GM21423 (cell line): ENCODE data around the gene ST6GALNAC2.
"Not testable (repeated sequence)": the region's sequence is repeated elsewhere in the genome, so short reads cannot be mapped to it uniquely, and the experiment has no call there.

Source experiments
- ATAC-seq: cut with Tn5 transposase; IDR thresholded peaks from one replicate; pipeline ENCODE4 v1.9.1; 2021; ENCODE audit warnings: mild to moderate bottlenecking, moderate library complexity; ENCODE audit not compliant: unreplicated experiment

Gene ST6GALNAC2

GRCh38 chr17:76572201-76572910, 13.3 kb downstream of the ST6GALNAC2 start:
- ATAC-seq = no peak

DNA sequence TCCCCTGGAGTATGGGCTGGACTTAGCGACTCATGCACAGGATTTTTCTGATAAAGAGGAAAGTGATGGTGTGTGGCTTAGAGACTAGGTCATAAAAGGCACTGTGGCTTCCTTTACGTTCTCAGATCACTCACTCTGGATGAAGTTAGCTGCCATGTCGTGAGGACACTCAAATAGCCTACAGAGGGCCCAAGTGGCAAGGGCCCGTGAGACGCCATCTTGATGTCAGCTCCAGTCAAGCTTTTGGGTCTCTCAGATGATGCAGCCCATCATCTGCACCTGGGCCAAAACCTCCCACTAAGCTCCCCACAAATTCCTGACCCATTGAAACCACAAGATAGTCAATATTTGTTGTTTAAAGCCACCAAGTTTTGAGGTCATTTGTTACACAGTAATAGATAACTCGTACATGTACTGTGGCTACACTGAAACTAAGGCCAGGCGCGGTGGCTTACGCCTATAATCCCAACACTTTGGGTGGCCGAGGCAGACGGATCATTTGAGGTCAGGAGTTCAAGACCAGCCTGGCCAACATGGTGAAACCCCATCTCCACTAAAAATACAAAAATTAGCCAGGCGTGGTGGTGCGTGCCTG, 14.7 kb downstream of the ST6GALNAC2 start:
- no peak for ATAC-seq

GRCh38 chr17:76570457-76570856, 15.2 kb downstream of the ST6GALNAC2 start:
- ATAC-seq = no peak

GRCh38 chr17:76569607-76570279, 15.9 kb downstream of the ST6GALNAC2 start:
- ATAC-seq = no peak

- no peak for ATAC-seq
Measured at GRCh38 chr17:76568811-76569221, 16.8 kb downstream of the ST6GALNAC2 start.

DNA sequence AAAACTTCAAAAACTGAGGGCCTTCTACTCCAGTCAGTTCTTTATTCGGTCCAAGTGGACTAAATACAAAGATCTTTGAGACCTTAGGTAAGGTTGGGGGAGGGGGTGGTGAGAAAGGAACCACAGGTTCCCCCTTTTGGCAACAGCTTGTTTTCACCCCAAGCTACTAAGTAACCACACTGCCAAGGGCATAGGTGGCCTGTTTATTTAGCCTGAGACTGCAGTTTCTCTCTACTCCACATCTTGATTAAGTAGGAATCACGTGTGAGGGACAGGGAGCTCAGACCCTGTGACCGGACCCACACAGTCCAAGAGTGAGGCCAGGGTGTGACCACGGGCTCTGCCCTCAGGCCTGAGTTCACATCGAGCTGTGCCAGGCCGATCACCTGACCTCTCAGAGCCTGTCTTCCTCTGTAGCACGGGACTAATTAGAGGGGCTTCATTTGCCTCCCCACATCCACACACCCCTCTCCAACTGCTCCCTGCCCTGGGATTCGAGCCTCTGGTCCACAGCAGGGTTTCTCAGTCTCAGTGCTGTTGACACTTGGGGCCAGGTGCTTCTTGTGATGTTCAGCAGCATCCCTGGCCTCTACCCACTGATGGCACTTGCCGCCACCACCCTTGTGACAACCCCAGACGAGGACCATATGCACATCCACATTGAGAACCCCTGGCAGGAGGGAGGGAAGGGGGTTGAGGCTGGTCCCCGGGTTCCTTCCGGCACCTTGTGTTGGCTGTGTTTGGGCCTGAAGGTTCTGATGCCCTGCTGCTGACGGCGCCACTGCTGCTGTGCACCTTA, 17.8 kb downstream of the ST6GALNAC2 start:
- no peak for ATAC-seq

DNA sequence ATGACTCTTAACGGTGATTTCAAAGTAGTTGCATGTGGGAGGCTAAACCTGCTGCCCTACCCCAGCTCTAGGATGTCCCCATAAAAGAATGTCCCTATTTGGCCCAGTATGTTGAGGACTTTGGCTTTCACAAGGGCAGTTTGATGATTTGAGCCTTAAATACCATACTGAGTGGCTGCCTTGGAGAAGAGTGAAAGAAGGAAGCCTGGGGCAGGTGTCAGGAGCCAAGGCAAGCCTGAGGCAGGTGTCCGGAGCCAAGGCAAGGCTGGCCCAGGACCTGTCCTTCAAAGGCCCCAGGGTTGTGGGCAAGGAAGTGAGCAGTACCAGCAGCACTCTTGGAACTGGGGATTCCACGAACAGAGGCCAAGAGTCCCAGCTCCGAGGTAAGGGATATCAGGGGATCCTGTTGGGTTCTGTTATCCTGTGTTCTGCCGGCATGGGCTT, 18.6 kb downstream of the ST6GALNAC2 start:
- no peak for ATAC-seq

GRCh38 chr17:76566613-76566943, 19.1 kb downstream of the ST6GALNAC2 start:
- no peak for ATAC-seq

DNA sequence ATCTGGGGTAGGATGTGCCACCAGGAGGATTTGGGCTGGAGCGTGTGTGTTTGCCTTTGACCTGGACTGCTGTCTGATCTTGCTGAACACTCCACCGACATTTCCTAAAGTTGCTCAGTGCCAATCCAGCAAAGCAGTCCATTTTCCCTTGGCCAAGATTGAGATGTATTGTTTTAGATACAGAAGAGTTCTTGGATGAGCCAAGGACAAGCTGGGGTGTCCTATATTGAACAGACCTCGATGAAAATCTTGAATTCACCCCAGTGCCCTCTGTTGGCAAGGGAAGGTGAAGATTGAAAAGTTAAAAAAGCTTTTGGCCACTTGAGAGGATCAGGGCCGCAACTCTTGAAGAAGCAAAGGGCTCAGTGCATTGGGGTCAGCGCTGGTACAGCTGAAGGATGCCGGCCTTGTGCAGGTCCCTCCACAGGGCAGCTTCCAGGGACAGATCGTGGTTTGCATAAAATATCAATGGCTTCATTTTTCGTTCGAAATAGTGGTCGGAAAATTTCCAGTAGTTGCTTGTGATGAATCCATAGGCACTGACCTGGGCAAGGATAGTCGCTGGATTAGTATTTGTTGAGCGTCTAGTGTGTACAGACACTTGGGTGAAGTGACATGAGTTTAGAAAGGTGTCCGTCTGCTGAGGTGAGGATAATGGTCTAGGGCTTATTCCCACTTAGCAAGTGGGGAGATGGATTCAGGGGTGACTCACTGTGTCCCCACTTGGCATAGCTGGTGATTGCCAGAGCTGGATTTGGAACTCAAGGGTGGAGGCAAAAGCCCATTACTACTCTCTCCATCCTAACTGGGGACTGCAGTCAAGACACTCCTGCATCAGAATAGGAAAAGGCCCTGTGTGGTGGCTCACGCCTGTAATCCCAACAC, 19.7 kb downstream of the ST6GALNAC2 start:
- no peak for ATAC-seq

- ATAC-seq = not testable (repeated sequence)
Measured at GRCh38 chr17:76564991-76565727, 20.5 kb downstream of the ST6GALNAC2 start.

DNA sequence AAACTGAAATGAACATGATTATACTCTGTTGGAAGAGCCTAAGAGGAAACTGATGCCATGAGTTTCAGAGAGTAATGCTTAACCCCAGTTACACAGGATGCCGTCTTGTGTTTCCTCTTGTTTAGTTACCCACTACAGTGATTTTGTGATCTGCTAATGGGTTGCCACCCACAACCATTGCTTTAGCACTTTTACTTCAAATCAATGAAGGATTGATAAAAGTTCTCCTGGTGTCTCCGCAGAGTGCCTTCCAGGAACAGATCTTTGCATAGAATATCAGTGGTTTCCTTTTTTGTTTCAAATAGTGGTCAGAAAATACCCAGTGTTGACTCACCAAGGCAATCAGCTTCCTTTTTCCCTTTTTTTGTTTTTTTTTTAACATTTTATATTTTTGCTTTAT, 22.3 kb downstream of the ST6GALNAC2 start:
- ATAC-seq = not testable (repeated sequence)

DNA sequence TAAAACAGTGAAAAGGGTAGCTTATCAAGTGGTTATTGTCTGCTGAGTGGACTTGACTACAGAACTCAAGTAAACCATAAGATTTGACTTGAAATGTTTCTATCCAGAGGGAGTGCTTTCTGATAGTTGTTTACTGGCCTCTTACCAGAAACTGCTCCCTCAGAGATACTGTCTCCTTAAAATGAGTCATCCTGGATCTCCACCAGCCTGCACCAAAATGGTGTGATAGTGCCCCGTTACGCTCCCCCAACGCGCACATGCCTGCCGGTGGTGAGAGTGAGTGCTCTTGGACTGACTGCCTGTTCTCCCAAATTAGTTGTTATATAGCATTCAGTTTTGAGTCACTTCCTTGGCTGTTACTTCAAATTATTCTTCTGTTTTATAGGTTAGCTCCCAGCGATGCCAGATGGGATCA, 22.9 kb downstream of the ST6GALNAC2 start:
- no peak for ATAC-seq

GRCh38 chr17:76561799-76562268, 23.8 kb downstream of the ST6GALNAC2 start:
- ATAC-seq = no peak

DNA sequence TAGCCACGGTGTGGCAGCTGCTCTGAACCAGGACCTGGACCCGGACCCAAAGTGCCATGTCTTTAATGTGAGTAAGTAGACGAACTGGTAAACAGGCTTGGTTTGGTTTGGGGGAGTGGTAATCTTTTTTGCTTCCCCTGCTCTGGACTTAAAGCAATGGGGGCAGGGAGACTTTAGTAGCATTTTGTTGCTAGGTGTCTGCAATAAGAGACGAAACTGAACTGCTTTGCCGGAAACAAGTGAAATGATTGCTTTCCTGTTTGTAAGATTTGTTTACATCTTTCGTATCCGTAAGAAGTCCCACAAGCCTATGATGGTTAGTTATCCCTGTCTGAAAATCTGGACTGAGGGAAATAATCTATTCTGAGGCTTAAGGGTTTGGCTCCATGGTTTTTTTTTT, 24.3 kb downstream of the ST6GALNAC2 start:
- ATAC-seq = no peak

- no peak for ATAC-seq
Measured at GRCh38 chr17:76560877-76561221, 24.8 kb downstream of the ST6GALNAC2 start.

DNA sequence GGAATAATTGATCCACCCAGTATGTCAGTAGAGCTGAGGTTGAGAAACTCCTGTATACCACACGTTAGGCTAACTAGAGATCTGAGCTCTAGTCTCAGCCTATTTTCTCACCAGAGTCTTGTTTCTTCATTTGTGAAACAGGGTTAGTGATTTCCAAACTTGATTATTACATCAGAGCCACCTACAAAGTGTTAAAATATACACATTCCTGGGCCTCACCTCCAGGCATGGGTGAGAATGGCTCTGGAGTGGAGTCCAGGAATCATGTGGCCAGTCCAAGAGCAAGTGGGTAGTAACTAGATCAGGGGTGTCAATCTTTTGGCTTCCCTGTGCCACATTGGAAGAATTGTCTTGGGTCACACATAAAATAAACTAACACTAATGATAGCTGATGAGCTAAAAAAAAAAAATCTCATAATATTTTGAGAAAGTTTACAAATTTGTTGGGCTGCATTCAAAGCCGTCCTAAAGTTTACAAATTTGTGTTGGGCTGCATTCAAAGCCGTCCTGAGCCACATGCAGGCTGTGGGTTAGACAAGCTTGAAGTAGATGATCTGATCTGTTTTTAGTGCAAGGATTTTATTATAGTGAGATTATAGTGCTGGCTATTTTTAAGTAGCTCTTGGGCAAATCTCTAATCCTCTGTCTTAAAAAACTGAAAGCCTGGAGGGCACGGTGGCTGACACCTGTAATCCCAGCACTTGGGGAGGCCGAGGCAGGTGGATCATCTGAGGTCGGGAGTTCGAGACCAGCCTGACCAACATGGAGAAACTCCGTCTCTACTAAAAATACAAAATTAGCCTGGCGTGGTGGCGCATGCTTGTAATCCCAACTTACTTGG, 25.4 kb downstream of the ST6GALNAC2 start:
- ATAC-seq = no peak

- not testable (repeated sequence) for ATAC-seq
Measured at GRCh38 chr17:76559460-76559859, 26.2 kb downstream of the ST6GALNAC2 start.

DNA sequence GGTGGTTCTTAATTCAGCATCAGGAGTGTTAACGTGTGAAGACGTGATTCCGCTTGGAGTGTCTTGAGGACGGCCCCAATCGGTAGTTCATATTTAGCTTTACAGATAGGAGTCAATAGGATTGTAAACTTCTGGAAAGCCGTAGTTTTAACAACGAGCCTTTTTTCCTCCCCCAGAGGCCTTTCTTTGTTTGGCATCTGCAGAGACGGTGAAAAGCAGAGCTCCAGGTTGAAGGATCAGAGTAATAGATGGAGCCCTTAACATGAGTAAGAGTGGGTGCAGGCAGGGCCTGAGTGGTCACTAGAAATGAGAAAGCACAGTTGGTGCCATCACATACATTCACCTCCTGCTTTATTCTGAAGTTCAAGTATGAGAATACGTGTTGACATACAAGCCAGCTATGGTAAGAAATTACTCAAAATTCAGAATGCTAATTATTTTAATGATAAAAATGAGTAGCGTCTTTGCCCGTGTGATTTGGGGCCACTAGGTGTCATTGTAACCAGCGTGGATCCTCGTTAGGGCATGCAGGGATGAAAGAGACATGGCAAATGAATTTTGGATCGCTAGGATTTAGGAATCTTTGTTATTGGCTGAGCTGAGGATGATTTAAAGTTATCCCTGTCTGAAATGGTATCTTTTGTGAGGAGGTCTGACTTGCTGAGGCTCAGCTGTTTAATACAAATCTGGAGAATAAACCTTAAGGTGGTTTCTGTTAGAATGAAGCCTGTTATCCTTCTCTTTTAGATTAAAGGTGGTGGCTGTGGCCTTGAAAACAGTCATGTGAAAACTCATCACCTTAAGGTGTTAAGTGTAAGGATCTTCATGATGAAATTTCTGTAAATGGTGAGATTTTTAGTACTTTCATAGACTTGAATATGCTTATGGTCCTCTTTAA, 27.2 kb downstream of the ST6GALNAC2 start:
- ATAC-seq = no peak
